Fibroblast of skin of back (primary cell): ENCODE data around the gene BCHE.
"Not testable (repeated sequence)": the region's sequence is repeated elsewhere in the genome, so short reads cannot be mapped to it uniquely, and the experiment has no call there.

Experiments
- DNase-seq: peaks from one replicate; pipeline ENCODE4 v3.0.0-alpha.2; 2013

The BCHE gene

GRCh38 chr3:165816209-165816608 lies 21.0 kb downstream of the BCHE start:
- no peak for DNase-seq

GRCh38 chr3:165815682-165816081 lies 21.5 kb downstream of the BCHE start:
- no peak for DNase-seq

GRCh38 chr3:165814380-165814779 lies 22.8 kb downstream of the BCHE start:
- DNase-seq: no peak

- not testable (repeated sequence) for DNase-seq
These were observed 29.3 kb downstream of the BCHE start for GRCh38 chr3:165807937-165808336.

- no peak for DNase-seq
These were observed 31.2 kb downstream of the BCHE start for GRCh38 chr3:165805946-165806561.

GRCh38 chr3:165803471-165803870 lies 33.8 kb downstream of the BCHE start:
- no peak for DNase-seq

- DNase-seq: no peak
These were observed 36.3 kb downstream of the BCHE start for GRCh38 chr3:165800970-165801369.

GRCh38 chr3:165799026-165799425 lies 38.2 kb downstream of the BCHE start:
- no peak for DNase-seq

GRCh38 chr3:165797551-165797950 lies 39.7 kb downstream of the BCHE start:
- no peak for DNase-seq

GRCh38 chr3:165796701-165797100 lies 40.5 kb downstream of the BCHE start:
- DNase-seq: no peak

GRCh38 chr3:165788531-165788930 lies 48.7 kb downstream of the BCHE start:
- no peak for DNase-seq

GRCh38 chr3:165786013-165786412 lies 51.2 kb downstream of the BCHE start:
- DNase-seq: no peak

- DNase-seq: no peak
These were observed 52.9 kb downstream of the BCHE start for GRCh38 chr3:165784337-165784736.

GRCh38 chr3:165783383-165783782 lies 53.8 kb downstream of the BCHE start:
- DNase-seq: no peak

- DNase-seq: no peak
These were observed 58.3 kb downstream of the BCHE start for GRCh38 chr3:165778891-165779290.

- no peak for DNase-seq
These were observed 58.8 kb downstream of the BCHE start for GRCh38 chr3:165778456-165778855.

GRCh38 chr3:165775824-165776223 lies 61.4 kb downstream of the BCHE start:
- no peak for DNase-seq

GRCh38 chr3:165770781-165771180 lies 66.4 kb downstream of the BCHE start:
- DNase-seq: no peak

GRCh38 chr3:165768680-165769079 lies 68.5 kb downstream of the BCHE start:
- no peak for DNase-seq

GRCh38 chr3:165759041-165759440 lies 78.2 kb downstream of the BCHE start:
- no peak for DNase-seq

GRCh38 chr3:165755571-165755970 lies 81.7 kb downstream of the BCHE start:
- DNase-seq: no peak

- DNase-seq: no peak
These were observed 82.8 kb downstream of the BCHE start for GRCh38 chr3:165754219-165755007.

GRCh38 chr3:165753560-165753959 lies 83.7 kb downstream of the BCHE start:
- no peak for DNase-seq

GRCh38 chr3:165751637-165752036 lies 85.6 kb downstream of the BCHE start:
- no peak for DNase-seq
